Parathyroid adenoma (tissue), 2 donors: Measurements from ENCODE around the gene CWC15.

Source experiments
- H2AFZ ChIP-seq: fragments of 300-600 bp; sonication (generic); one replicate; pipeline ENCODE4 v1.7.0; 2017; ENCODE audit warnings: antibody characterized with exemption, mild to moderate bottlenecking
- H3K27ac ChIP-seq: fragments of 300-600 bp; sonication (generic); one replicate; pipeline ENCODE4 v1.7.0; 2017
- H3K27me3 ChIP-seq: fragments of 300-600 bp; sonication (generic); one replicate; pipeline ENCODE4 v1.7.0; 2017; ENCODE audit warnings: low read length; ENCODE audit not compliant: control insufficient read depth, insufficient read depth
- H3K36me3 ChIP-seq: fragments of 300-600 bp; sonication (generic); one replicate; pipeline ENCODE4 v1.7.0; 2017; ENCODE audit warnings: low read length; ENCODE audit not compliant: control insufficient read depth, insufficient read depth
- H3K4me1 ChIP-seq: fragments of 300-600 bp; sonication (generic); one replicate; pipeline ENCODE4 v1.7.0; 2017; ENCODE audit warnings: control low read depth
- H3K4me2 ChIP-seq: fragments of 300-600 bp; sonication (generic); one replicate; pipeline ENCODE4 v1.7.0; 2017; ENCODE audit warnings: low read length
- H3K4me3 ChIP-seq: fragments of 300-600 bp; sonication (generic); one replicate; pipeline ENCODE4 v1.7.0; 2017; ENCODE audit warnings: low read depth, low read length
- H3K79me2 ChIP-seq: fragments of 300-600 bp; sonication (generic); one replicate; pipeline ENCODE4 v1.7.0; 2017; ENCODE audit warnings: control low read depth
- H3K9ac ChIP-seq: fragments of 300-600 bp; sonication (generic); one replicate; pipeline ENCODE4 v1.7.0; 2017; ENCODE audit warnings: mild to moderate bottlenecking
- H3K9me3 ChIP-seq: fragments of 300-600 bp; sonication (generic); one replicate; pipeline ENCODE4 v1.7.0; 2017; ENCODE audit warnings: low read length; ENCODE audit not compliant: control insufficient read depth
- TF ChIP-seq, protein P1 (sequence below): fragments of 300-600 bp; sonication (generic); IDR thresholded peaks from one replicate; pipeline ENCODE4 v1.7.0; 2017; ENCODE audit warnings: antibody characterized with exemption, mild to moderate bottlenecking
- donor health status: primary hyperparathyroidism.

The CWC15 gene

GRCh38 chr11:94988748-94989147, 15.4 kb upstream of the CWC15 start:
- Histone ChIP-seq H3K36me3 (no peaks in the 10 kb centered on the region), H3K4me3 (no peak overlapping the region), H3K27me3 (no peaks in the 10 kb centered on the region), H3K9me3 (no peaks in the 10 kb centered on the region), H3K27ac (no peak overlapping the region), H2AFZ (no peak overlapping the region), H3K4me2 (no peak overlapping the region), H3K9ac (no peak overlapping the region), H3K79me2 (no peaks in the 10 kb centered on the region), H3K4me1 (no peaks in the 10 kb centered on the region)
- TF ChIP-seq, protein P1, sequence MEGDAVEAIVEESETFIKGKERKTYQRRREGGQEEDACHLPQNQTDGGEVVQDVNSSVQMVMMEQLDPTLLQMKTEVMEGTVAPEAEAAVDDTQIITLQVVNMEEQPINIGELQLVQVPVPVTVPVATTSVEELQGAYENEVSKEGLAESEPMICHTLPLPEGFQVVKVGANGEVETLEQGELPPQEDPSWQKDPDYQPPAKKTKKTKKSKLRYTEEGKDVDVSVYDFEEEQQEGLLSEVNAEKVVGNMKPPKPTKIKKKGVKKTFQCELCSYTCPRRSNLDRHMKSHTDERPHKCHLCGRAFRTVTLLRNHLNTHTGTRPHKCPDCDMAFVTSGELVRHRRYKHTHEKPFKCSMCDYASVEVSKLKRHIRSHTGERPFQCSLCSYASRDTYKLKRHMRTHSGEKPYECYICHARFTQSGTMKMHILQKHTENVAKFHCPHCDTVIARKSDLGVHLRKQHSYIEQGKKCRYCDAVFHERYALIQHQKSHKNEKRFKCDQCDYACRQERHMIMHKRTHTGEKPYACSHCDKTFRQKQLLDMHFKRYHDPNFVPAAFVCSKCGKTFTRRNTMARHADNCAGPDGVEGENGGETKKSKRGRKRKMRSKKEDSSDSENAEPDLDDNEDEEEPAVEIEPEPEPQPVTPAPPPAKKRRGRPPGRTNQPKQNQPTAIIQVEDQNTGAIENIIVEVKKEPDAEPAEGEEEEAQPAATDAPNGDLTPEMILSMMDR, result no peak

DNA sequence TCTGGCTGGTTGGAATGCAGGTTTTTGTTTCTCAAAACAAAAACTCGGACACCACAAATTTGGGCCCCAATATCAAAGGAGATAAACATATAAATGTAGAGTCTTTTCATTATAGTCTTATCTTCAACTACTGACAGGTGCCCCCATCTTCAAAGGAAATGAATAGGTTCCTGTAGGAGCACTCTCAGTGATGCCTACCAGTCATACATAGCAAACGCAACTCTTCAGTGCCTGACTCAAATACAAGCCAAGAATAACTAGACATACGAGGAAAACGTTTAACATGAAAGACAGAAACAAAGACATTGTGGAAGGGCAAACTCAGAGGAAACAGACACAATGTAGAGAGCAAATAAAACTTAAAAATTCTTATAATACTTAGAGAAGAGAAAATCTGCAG, 14.0 kb upstream of the CWC15 start:
- TF ChIP-seq, protein P1, result no peak
- no peaks in the 10 kb centered on the region for H3K27me3 ChIP-seq
- H3K9me3 ChIP-seq, result no peaks in the 10 kb centered on the region
- no peak overlapping the region for H3K9ac ChIP-seq
- H3K4me3 ChIP-seq, result no peak overlapping the region
- H2AFZ ChIP-seq, result no peak overlapping the region
- H3K36me3 ChIP-seq, result no peaks in the 10 kb centered on the region
- no peak overlapping the region for H3K27ac ChIP-seq
- no peaks in the 10 kb centered on the region for H3K79me2 ChIP-seq
- H3K4me1 ChIP-seq, result no peaks in the 10 kb centered on the region
- no peak overlapping the region for H3K4me2 ChIP-seq

DNA sequence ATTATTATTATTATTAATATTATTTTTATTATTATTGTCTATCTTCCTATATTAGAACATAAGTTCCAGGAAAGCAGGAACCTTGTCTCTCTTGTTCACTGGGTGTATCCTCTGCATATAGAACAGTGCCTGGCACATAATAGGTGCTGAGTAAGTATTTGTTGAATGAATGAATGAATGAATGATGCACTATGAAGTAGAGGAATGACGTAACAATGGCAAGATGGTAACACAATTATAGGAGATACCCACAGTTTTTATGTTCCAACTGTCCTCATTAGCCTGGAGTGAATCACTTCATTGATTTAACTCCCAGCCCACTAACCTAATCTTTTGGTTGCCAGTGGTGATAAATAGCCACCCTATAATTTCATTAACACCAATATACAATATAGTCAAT, 2.2 kb upstream of the CWC15 start:
- no peak overlapping the region for H3K9ac ChIP-seq
- no peaks in the 10 kb centered on the region for H3K4me1 ChIP-seq
- no peak overlapping the region for H3K27ac ChIP-seq
- H3K4me2 ChIP-seq, result no peak overlapping the region
- no peak overlapping the region for H2AFZ ChIP-seq
- TF ChIP-seq, protein P1, result no peak
- H3K79me2 ChIP-seq, result peaks cover 4% of the 10 kb centered on the region
- no peaks in the 10 kb centered on the region for H3K27me3 ChIP-seq
- no peaks in the 10 kb centered on the region for H3K9me3 ChIP-seq
- H3K36me3 ChIP-seq, result no peaks in the 10 kb centered on the region
- H3K4me3 ChIP-seq, result no peak overlapping the region

GRCh38 chr11:94974178-94974577, 822 bp upstream of the CWC15 start:
- peak overlapping the region; percentile 94 for H2AFZ ChIP-seq
- no peaks in the 10 kb centered on the region for H3K4me1 ChIP-seq
- peak overlapping the region; percentile 73 for H3K4me3 ChIP-seq
- no peaks in the 10 kb centered on the region for H3K36me3 ChIP-seq
- no peak overlapping the region for H3K9ac ChIP-seq
- no peaks in the 10 kb centered on the region for H3K27me3 ChIP-seq
- peaks cover 4% of the 10 kb centered on the region for H3K79me2 ChIP-seq
- peak overlapping the region; percentile 83 for H3K4me2 ChIP-seq
- no peaks in the 10 kb centered on the region for H3K9me3 ChIP-seq
- H3K27ac ChIP-seq, result no peak overlapping the region
- TF ChIP-seq, protein P1, result no peak

- no peaks in the 10 kb centered on the region for H3K9me3 ChIP-seq
- TF ChIP-seq, protein P1, result no peak
Observed at GRCh38 chr11:94972700-94973098, 657 bp downstream of the CWC15 start.

More at GRCh38 chr11:94972700-94973098, 657 bp downstream of the CWC15 start:
- H3K27ac ChIP-seq, result no peak overlapping the region
- peak overlapping the region; percentile 53 for H3K9ac ChIP-seq
- H3K4me3 ChIP-seq, result peak overlapping the region; percentile 73
- H3K4me2 ChIP-seq, result peak overlapping the region; percentile 66
- no peaks in the 10 kb centered on the region for H3K4me1 ChIP-seq
- H3K36me3 ChIP-seq, result no peaks in the 10 kb centered on the region
- peaks cover 4% of the 10 kb centered on the region for H3K79me2 ChIP-seq
- peak overlapping the region; percentile 94 for H2AFZ ChIP-seq
- H3K27me3 ChIP-seq, result no peaks in the 10 kb centered on the region
